G401 (cell line): ENCODE measurements around the gene RPL19. TPM values are rescaled to one million over a fixed set of nuclear protein-coding genes. Genes with fewer than 3 reads are reported as not detected.
A peak's percentile ranks its signal among the peaks of the same experiment; 100 is the strongest.

ENCODE experiments used
- DNase-seq: peaks from one replicate; pipeline ENCODE4 v3.0.0-alpha.2; 2015; ENCODE audit warnings: low spot score
- in situ Hi-C: cut with HindIII; loops from 2 replicates; pipeline ENCODE4 v1.10.0; 2016; ENCODE audit warnings: low sequenced_read_pairs, mixed read lengths
- total RNA-seq: library from RNA; depleted of rRNA; stranded (reverse); fragments of >200 nt; shearing (Covaris generic); gene quantifications from 2 replicates; pipeline ENCODE4 v1.2.3, GENCODE V29; 2014

Gene RPL19
- total RNA-seq, 1 experiment from 2014 or later = 3,500 TPM

- in situ Hi-C loops = no loop called here
- no peak for DNase-seq
Observed at GRCh38 chr17:39170109-39170508, 30.0 kb upstream of the RPL19 start.

GRCh38 chr17:39170558-39170957 is 29.5 kb upstream of the RPL19 start:
- DNase-seq = no peak
- in situ Hi-C loops = no loop called here

GRCh38 chr17:39171933-39172332 is 28.1 kb upstream of the RPL19 start:
- in situ Hi-C loops = no loop called here
- DNase-seq = no peak

GRCh38 chr17:39173080-39173479 is 27.0 kb upstream of the RPL19 start:
- in situ Hi-C loops = no loop called here
- DNase-seq = no peak

- in situ Hi-C loops = no loop called here
- DNase-seq = no peak
Observed at GRCh38 chr17:39173526-39174274, 26.4 kb upstream of the RPL19 start.

GRCh38 chr17:39174920-39175694 is 25.0 kb upstream of the RPL19 start:
- in situ Hi-C loops = loop anchor here (25.0 kb wide), 1 partner anchor 113 kb away; no protein-coding TSS in a partner anchor
- DNase-seq = peak; percentile 73

GRCh38 chr17:39175695-39176093 is 24.4 kb upstream of the RPL19 start:
- DNase-seq = no peak
- in situ Hi-C loops = loop anchor here (25.0 kb wide), 1 partner anchor 113 kb away; no protein-coding TSS in a partner anchor

- in situ Hi-C loops = loop anchor here (25.0 kb wide), 1 partner anchor 115 kb away; no protein-coding TSS in a partner anchor
- DNase-seq = peak; percentile 33
Observed at GRCh38 chr17:39177256-39177655, 22.8 kb upstream of the RPL19 start.

- in situ Hi-C loops = loop anchor here (25.0 kb wide), 1 partner anchor 116 kb away; no protein-coding TSS in a partner anchor
Observed at GRCh38 chr17:39178536-39178935, 21.5 kb upstream of the RPL19 start.

GRCh38 chr17:39181303-39181702 is 18.8 kb upstream of the RPL19 start:
- DNase-seq = no peak
- in situ Hi-C loops = loop anchor here (25.0 kb wide), 1 partner anchor 119 kb away; no protein-coding TSS in a partner anchor

More at GRCh38 chr17:39178536-39178935, 21.5 kb upstream of the RPL19 start:
- DNase-seq = no peak

- DNase-seq = no peak
Observed at GRCh38 chr17:39183045-39183444, 17.0 kb upstream of the RPL19 start.

GRCh38 chr17:39183720-39184119 is 16.4 kb upstream of the RPL19 start:
- in situ Hi-C loops = loop anchor here (25.0 kb wide), 1 partner anchor 121 kb away; no protein-coding TSS in a partner anchor
- DNase-seq = no peak

More at GRCh38 chr17:39183045-39183444, 17.0 kb upstream of the RPL19 start:
- in situ Hi-C loops = loop anchor here (25.0 kb wide), 1 partner anchor 121 kb away; no protein-coding TSS in a partner anchor

- in situ Hi-C loops = loop anchor here (25.0 kb wide), 1 partner anchor 124 kb away; no protein-coding TSS in a partner anchor
- no peak for DNase-seq
Observed at GRCh38 chr17:39186481-39187002, 13.5 kb upstream of the RPL19 start.

GRCh38 chr17:39187152-39187830 is 12.8 kb upstream of the RPL19 start:
- DNase-seq = no peak
- in situ Hi-C loops = loop anchor here (25.0 kb wide), 1 partner anchor 125 kb away; no protein-coding TSS in a partner anchor

- DNase-seq = no peak
- in situ Hi-C loops = loop anchor here (25.0 kb wide), 1 partner anchor 130 kb away; no protein-coding TSS in a partner anchor
Observed at GRCh38 chr17:39191750-39192510, 8.2 kb upstream of the RPL19 start.

GRCh38 chr17:39192901-39193300 is 7.2 kb upstream of the RPL19 start:
- no peak for DNase-seq
- in situ Hi-C loops = loop anchor here (25.0 kb wide), 1 partner anchor 131 kb away; no protein-coding TSS in a partner anchor

- no peak for DNase-seq
- in situ Hi-C loops = loop anchor here (25.0 kb wide), 1 partner anchor 131 kb away; no protein-coding TSS in a partner anchor
Observed at GRCh38 chr17:39193346-39193745, 6.7 kb upstream of the RPL19 start.
